HepG2 (cell line): ENCODE data around the gene APBA3. TPM values are rescaled to one million over a fixed set of nuclear protein-coding genes. Genes with fewer than 3 reads are reported as not detected.

Experiments
- ATAC-seq: fragments of 200-7000 bp; cut with Tn5 transposase; 3 replicates; pipeline ENCODE4 v1.9.1; 2020; ENCODE audit warnings: mild to moderate bottlenecking, moderate library complexity
- BruUV-seq: library from RNA; stranded (reverse); fragments of 400-500 nt; replicated peaks from 2 replicates; lab custom pipeline; 2021; lab: Mats Ljungman, UMichigan
- CTCF ChIA-PET: fragments of 300-600 bp; formaldehyde crosslinking; extraction: SDS; loops from one replicate; lab custom pipeline; 2021; ENCODE audit warnings: low total read pairs, inconsistent platforms, low intra/inter-chr PET ratio; lab: Yijun Ruan, JAX
- POLR2A ChIA-PET: fragments of 350-600 bp; sonication (Branson Sonifier 250); formaldehyde crosslinking; loops from one replicate; lab custom pipeline; 2020; ENCODE audit warnings: antibody characterized with exemption, inconsistent platforms; lab: Yijun Ruan, JAX
- DNase-seq: peaks from one replicate; pipeline ENCODE4 v3.0.0-alpha.2; 2015; ENCODE audit warnings: low spot score
- FAIRE-seq: peaks from 3 replicates; lab custom pipeline; 2011; peaks lifted over from hg19 to GRCh38; lab: Jason Lieb, UNC
- H2AFZ ChIP-seq: one replicate; pipeline ENCODE4 v1.6.1; 2011; ENCODE audit warnings: low read length, inconsistent platforms
- H3K27ac ChIP-seq: fragments of 300-600 bp; 3 replicates; pipeline ENCODE4 v1.8.0; 2011; ENCODE audit warnings: mixed run types, mild to moderate bottlenecking, mixed read lengths, low read length, inconsistent platforms; ENCODE audit not compliant: insufficient read depth; ENCODE audit errors: extremely low read length
- H3K27me3 ChIP-seq, 2 experiments: fragments of 200-600 bp in 1 of 2; 2 replicates in 1 of 2; 3 replicates in 1 of 2; pipeline versions ENCODE4 v1.6.0 to v1.8.0; 2011; ENCODE audit warnings: low read length in 2 of 2, mild to moderate bottlenecking in 2 of 2, moderate library complexity in 2 of 2, inconsistent platforms in 1 of 2; ENCODE audit not compliant: insufficient read depth in 2 of 2, control insufficient read depth in 1 of 2
- H3K36me3 ChIP-seq, 2 experiments: fragments of 200-600 bp in 1 of 2; replicated peaks in 1 of 2; 2 replicates in 1 of 2; 3 replicates in 1 of 2; pipeline versions ENCODE4 v1.5.1 to v1.8.0; 2011; ENCODE audit warnings: low read length in 2 of 2, inconsistent platforms in 1 of 2; ENCODE audit not compliant: insufficient read depth in 2 of 2, control insufficient read depth in 1 of 2
- H3K4me1 ChIP-seq: 2 replicates; pipeline ENCODE4 v1.5.1; 2012; ENCODE audit warnings: low read length, inconsistent platforms; ENCODE audit not compliant: insufficient read depth
- H3K4me2 ChIP-seq: 2 replicates; pipeline ENCODE4 v1.6.0; 2011; ENCODE audit warnings: low read depth, low read length, inconsistent platforms
- H3K4me3 ChIP-seq, 3 experiments: fragments of 200-600 bp in 1 of 3; sonication (generic), shearing (Covaris generic) in 1 of 3; replicated peaks in 1 of 3; 2 replicates each; pipeline ENCODE4 v1.5.1; 2011 to 2016; ENCODE audit warnings: low read length in 3 of 3, inconsistent platforms in 2 of 3, low read depth in 2 of 3, mild to moderate bottlenecking in 2 of 3, control low read depth in 1 of 3, mixed read lengths in 1 of 3; ENCODE audit not compliant: insufficient read depth in 1 of 3
- H3K79me2 ChIP-seq: one replicate; pipeline ENCODE4 v1.6.1; 2011; ENCODE audit warnings: low read length, inconsistent platforms; ENCODE audit not compliant: insufficient read depth
- H3K9ac ChIP-seq: 2 replicates; pipeline ENCODE4 v1.6.0; 2011; ENCODE audit warnings: mild to moderate bottlenecking, low read depth, low read length, inconsistent platforms; ENCODE audit not compliant: insufficient read depth
- H3K9me3 ChIP-seq: 2 replicates; pipeline ENCODE4 v1.5.1; 2012; ENCODE audit warnings: mild to moderate bottlenecking, low read length
- H4K20me1 ChIP-seq: 2 replicates; pipeline ENCODE4 v1.6.0; 2011; ENCODE audit warnings: inconsistent platforms, mild to moderate bottlenecking, low read length, moderate library complexity; ENCODE audit not compliant: insufficient read depth
- ATRX ChIP-seq: sonication (generic); formaldehyde crosslinking; IDR thresholded peaks from 2 replicates; pipeline ENCODE4 v1.4.0; 2020; ENCODE audit warnings: missing genetic modification reagents, borderline replicate concordance
- FLYWCH1 ChIP-seq: sonication (generic); formaldehyde crosslinking; IDR thresholded peaks from 2 replicates; pipeline ENCODE4 v1.8.1; 2023; ENCODE audit warnings: mild to moderate bottlenecking, missing genetic modification reagents
- FOSL1 ChIP-seq: sonication (generic); formaldehyde crosslinking; IDR thresholded peaks from 2 replicates; pipeline ENCODE4 v1.9.0; 2021; ENCODE audit warnings: missing genetic modification reagents, borderline replicate concordance
- HOXA5 ChIP-seq: sonication (generic); formaldehyde crosslinking; IDR thresholded peaks from 2 replicates; pipeline ENCODE4 v1.4.0; 2020; ENCODE audit warnings: missing genetic modification reagents
- MAFG ChIP-seq: sonication (generic); formaldehyde crosslinking; IDR thresholded peaks from 2 replicates; pipeline ENCODE4 v1.5.1; 2020; ENCODE audit warnings: mild to moderate bottlenecking, missing genetic modification reagents
- NCOA5 ChIP-seq: sonication (generic); formaldehyde crosslinking; IDR thresholded peaks from 2 replicates; pipeline ENCODE4 v1.4.0; 2020; ENCODE audit warnings: missing genetic modification reagents
- NR2F2 ChIP-seq: IDR thresholded peaks from 2 replicates; pipeline ENCODE4 v1.6.1; 2012; ENCODE audit warnings: low read depth, inconsistent platforms, borderline replicate concordance
- RBM39 ChIP-seq: fragments of 200-400 bp; formaldehyde crosslinking; IDR thresholded peaks from one replicate; pipeline ENCODE4 v1.6.1; 2018; ENCODE audit warnings: antibody characterized with exemption, mild to moderate bottlenecking, low read depth, low read length; ENCODE audit not compliant: poor library complexity, severe bottlenecking
- SMARCC2 ChIP-seq: fragments of 450-650 bp; IDR thresholded peaks from 2 replicates; pipeline ENCODE4 v1.6.1; 2017; ENCODE audit warnings: antibody characterized with exemption, mild to moderate bottlenecking
- SSRP1 ChIP-seq: IDR thresholded peaks from 2 replicates; pipeline ENCODE4 v1.6.1; 2016; ENCODE audit warnings: control low read depth
- ZFX ChIP-seq: sonication (generic); formaldehyde crosslinking; IDR thresholded peaks from 2 replicates; pipeline ENCODE4 v1.4.0; 2020; ENCODE audit warnings: mild to moderate bottlenecking, low read depth, missing genetic modification reagents, moderate library complexity
- ZNF205 ChIP-seq: IDR thresholded peaks from 2 replicates; pipeline ENCODE4 v1.6.1; 2018; ENCODE audit warnings: missing biosample characterization, missing genetic modification reagents
- ZNF232 ChIP-seq: sonication (generic); formaldehyde crosslinking; IDR thresholded peaks from 2 replicates; pipeline ENCODE4 v1.4.0; 2020; ENCODE audit warnings: missing genetic modification reagents, borderline replicate concordance
- ZNF543 ChIP-seq: sonication (generic); formaldehyde crosslinking; IDR thresholded peaks from 2 replicates; pipeline ENCODE4 v1.4.0; 2020; ENCODE audit warnings: mild to moderate bottlenecking, missing genetic modification reagents
- ZNF615 ChIP-seq: sonication (generic); formaldehyde crosslinking; IDR thresholded peaks from 2 replicates; pipeline ENCODE4 v1.5.0; 2020; ENCODE audit warnings: mild to moderate bottlenecking, missing genetic modification reagents, borderline replicate concordance
- ZNF879 ChIP-seq: sonication (generic); formaldehyde crosslinking; IDR thresholded peaks from 2 replicates; pipeline ENCODE4 v1.8.1; 2023; ENCODE audit warnings: missing genetic modification reagents
- WGBS: methylation state at CpG from one replicate; pipeline ENCODE4 v1.1.6; 2017; ENCODE audit warnings: low lambda C conversion rate; 5-methylcytosine and 5-hydroxymethylcytosine counted together
- in situ Hi-C: cut with HindIII; loops from 2 replicates; pipeline ENCODE4 v1.10.0; 2017; ENCODE audit warnings: low pct_unique_long_range_greater_than_20kb; ENCODE audit not compliant: extremely low pct_ligation_motif_present
- intact Hi-C: fragments of 100-400 bp; cut with micrococcal nuclease; formaldehyde crosslinking; loops from one replicate; pipeline ENCODE4 v1.10.0; 2022; ENCODE audit not compliant: unreplicated experiment
- polyA plus RNA-seq, 8 experiments: library from polyadenylated mRNA; depleted of rRNA in 3 of 8; stranded (reverse) in 7 of 8; unstranded in 1 of 8; fragments of >200 nt; fragmentation: Illumina TruSeq in 4 of 8; extraction: Trizol in 4 of 8; gene quantifications; 2 replicates each; pipeline versions ENCODE4 v1.2.1 to v1.2.3, GENCODE V29; 2011 to 2016; ENCODE audit warnings: low read depth in 4 of 8, missing spikeins in 1 of 8, mixed read lengths in 1 of 8; ENCODE audit not compliant: insufficient read depth in 1 of 8
- total RNA-seq, 5 experiments: library from RNA; depleted of rRNA; stranded (reverse); fragments of >200 nt; fragmentation: Illumina TruSeq; extraction: Trizol; gene quantifications; 2 replicates each; pipeline ENCODE4 v1.2.3, GENCODE V29; 2016; ENCODE audit warnings: low read depth in 1 of 5
- TF ChIP-seq, protein P1 (sequence below): sonication (generic); formaldehyde crosslinking; IDR thresholded peaks from 2 replicates; pipeline ENCODE4 v1.4.0; 2020; ENCODE audit warnings: missing genetic modification reagents
- TF ChIP-seq, protein P2 (sequence below): sonication (generic); formaldehyde crosslinking; IDR thresholded peaks from 2 replicates; pipeline ENCODE4 v1.4.0; 2020; ENCODE audit warnings: missing genetic modification reagents, borderline replicate concordance

APBA3 gene
- total and polyA plus RNA-seq, 2 of the 13 experiments (the other 11 are each of a cell fraction or from before 2014, with no cell fraction given), result 14.2 to 14.3 TPM

GRCh38 chr19:3771906-3772455, 10.5 kb upstream of the APBA3 start, which contains the start of gene RAX2:
TSS of gene RAX2 (minus strand) at chr19:3772228. CDS start at chr19:3771742, 486 bp downstream.
- WGBS, result 42% methylated on average over 23 of the region's 23 CpGs
- in situ Hi-C loops (no loop called here), intact Hi-C loops (no loop called here)
- 0 out of 5 replicates have a peak, but pooled peaks cover 2 to 7% of the 10 kb centered on the region in 2 experiments for H3K36me3 ChIP-seq
- H4K20me1 ChIP-seq, result no peaks in the 10 kb centered on the region
- peaks cover 0 to 13% of the 10 kb centered on the region in 2 experiments; a peak in 2 of 5 replicates for H3K27me3 ChIP-seq
- no peak within 1 kb of the TSS for H3K4me3 ChIP-seq
- no peak within 1 kb of the TSS for H3K4me2 ChIP-seq
- ChIA-PET POLR2A (interaction anchor here (3.4 kb wide), 1 partner anchor 10 kb away, joined by 15 read pairs; the partner anchor contains the start of genes APBA3 and MRPL54), CTCF (no interaction called here)
- ATAC-seq (no peak), DNase-seq (no peak), FAIRE-seq (no peak)
- TF ChIP-seq ATRX (CRISPR knock-in tag) (no peak), MAFG (no peak), NCOA5 (CRISPR knock-in tag) (no peak), FOSL1 (CRISPR knock-in tag) (no peak), ZNF205 (CRISPR knock-in tag) (no peak), SMARCC2 (no peak), ZFX (CRISPR knock-in tag) (no peak), ZNF615 (CRISPR knock-in tag) (no peak), NR2F2 (no peak), ZNF543 (no peak), ZNF232 (no peak), SSRP1 (CRISPR knock-in tag) (no peak), ZNF879 (CRISPR knock-in tag) (no peak), RBM39 (no peak), HOXA5 (CRISPR knock-in tag) (no peak), FLYWCH1 (CRISPR knock-in tag) (no peak)
- TF ChIP-seq, protein P1, sequence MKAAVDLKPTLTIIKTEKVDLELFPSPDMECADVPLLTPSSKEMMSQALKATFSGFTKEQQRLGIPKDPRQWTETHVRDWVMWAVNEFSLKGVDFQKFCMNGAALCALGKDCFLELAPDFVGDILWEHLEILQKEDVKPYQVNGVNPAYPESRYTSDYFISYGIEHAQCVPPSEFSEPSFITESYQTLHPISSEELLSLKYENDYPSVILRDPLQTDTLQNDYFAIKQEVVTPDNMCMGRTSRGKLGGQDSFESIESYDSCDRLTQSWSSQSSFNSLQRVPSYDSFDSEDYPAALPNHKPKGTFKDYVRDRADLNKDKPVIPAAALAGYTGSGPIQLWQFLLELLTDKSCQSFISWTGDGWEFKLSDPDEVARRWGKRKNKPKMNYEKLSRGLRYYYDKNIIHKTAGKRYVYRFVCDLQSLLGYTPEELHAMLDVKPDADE (CRISPR knock-in tag), result no peak
- TF ChIP-seq, protein P2, sequence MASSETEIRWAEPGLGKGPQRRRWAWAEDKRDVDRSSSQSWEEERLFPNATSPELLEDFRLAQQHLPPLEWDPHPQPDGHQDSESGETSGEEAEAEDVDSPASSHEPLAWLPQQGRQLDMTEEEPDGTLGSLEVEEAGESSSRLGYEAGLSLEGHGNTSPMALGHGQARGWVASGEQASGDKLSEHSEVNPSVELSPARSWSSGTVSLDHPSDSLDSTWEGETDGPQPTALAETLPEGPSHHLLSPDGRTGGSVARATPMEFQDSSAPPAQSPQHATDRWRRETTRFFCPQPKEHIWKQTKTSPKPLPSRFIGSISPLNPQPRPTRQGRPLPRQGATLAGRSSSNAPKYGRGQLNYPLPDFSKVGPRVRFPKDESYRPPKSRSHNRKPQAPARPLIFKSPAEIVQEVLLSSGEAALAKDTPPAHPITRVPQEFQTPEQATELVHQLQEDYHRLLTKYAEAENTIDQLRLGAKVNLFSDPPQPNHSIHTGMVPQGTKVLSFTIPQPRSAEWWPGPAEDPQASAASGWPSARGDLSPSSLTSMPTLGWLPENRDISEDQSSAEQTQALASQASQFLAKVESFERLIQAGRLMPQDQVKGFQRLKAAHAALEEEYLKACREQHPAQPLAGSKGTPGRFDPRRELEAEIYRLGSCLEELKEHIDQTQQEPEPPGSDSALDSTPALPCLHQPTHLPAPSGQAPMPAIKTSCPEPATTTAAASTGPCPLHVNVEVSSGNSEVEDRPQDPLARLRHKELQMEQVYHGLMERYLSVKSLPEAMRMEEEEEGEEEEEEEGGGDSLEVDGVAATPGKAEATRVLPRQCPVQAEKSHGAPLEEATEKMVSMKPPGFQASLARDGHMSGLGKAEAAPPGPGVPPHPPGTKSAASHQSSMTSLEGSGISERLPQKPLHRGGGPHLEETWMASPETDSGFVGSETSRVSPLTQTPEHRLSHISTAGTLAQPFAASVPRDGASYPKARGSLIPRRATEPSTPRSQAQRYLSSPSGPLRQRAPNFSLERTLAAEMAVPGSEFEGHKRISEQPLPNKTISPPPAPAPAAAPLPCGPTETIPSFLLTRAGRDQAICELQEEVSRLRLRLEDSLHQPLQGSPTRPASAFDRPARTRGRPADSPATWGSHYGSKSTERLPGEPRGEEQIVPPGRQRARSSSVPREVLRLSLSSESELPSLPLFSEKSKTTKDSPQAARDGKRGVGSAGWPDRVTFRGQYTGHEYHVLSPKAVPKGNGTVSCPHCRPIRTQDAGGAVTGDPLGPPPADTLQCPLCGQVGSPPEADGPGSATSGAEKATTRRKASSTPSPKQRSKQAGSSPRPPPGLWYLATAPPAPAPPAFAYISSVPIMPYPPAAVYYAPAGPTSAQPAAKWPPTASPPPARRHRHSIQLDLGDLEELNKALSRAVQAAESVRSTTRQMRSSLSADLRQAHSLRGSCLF, result no peak
- H3K79me2 ChIP-seq, result no peaks in the 10 kb centered on the region
- no peak within 1 kb of the TSS for H2AFZ ChIP-seq
- no TSS peak for BruUV-seq
- H3K4me1 ChIP-seq, result no peaks in the 10 kb centered on the region
- no peaks in the 10 kb centered on the region for H3K9me3 ChIP-seq
- H3K9ac ChIP-seq, result no peak within 1 kb of the TSS
- H3K27ac ChIP-seq, result no peak within 1 kb of the TSS
